ENCODE results near the gene CCNB1.
"Not testable (repeated sequence)": the region's sequence is repeated elsewhere in the genome, so short reads cannot be mapped to it uniquely, and the experiment has no call there.

The CCNB1 gene
- total RNA-seq, result 31.0 to 74.0 (median 50.4) reads per million in 18 experiments

- DNase-seq, result peak; percentile 99
These were observed at the start of gene CCNB1 for GRCh38 chr5:69166686-69167492. TSS of gene CCNB1 (plus strand) at chr5:69167150. CDS start at chr5:69167263, 113 bp downstream.

- no peak for DNase-seq
These were observed 37.5 kb upstream of the CCNB1 start for GRCh38 chr5:69129413-69129812.

- no peak for DNase-seq
These were observed 36.7 kb upstream of the CCNB1 start for GRCh38 chr5:69130241-69130640.

GRCh38 chr5:69131304-69131703, 35.6 kb upstream of the CCNB1 start:
- DNase-seq, result no peak

- no peak for DNase-seq
These were observed 32.8 kb upstream of the CCNB1 start for GRCh38 chr5:69134126-69134525.

GRCh38 chr5:69136293-69136692, 30.7 kb upstream of the CCNB1 start:
- no peak for DNase-seq

GRCh38 chr5:69137208-69137607, 29.7 kb upstream of the CCNB1 start:
- DNase-seq, result not testable (repeated sequence)

- no peak for DNase-seq
These were observed 29.1 kb upstream of the CCNB1 start for GRCh38 chr5:69137807-69138206.

GRCh38 chr5:69138766-69139165, 28.2 kb upstream of the CCNB1 start:
- DNase-seq, result no peak

- DNase-seq, result not testable (repeated sequence)
These were observed 26.7 kb upstream of the CCNB1 start for GRCh38 chr5:69140239-69140638.

- no peak for DNase-seq
These were observed 26.1 kb upstream of the CCNB1 start for GRCh38 chr5:69140827-69141226.

GRCh38 chr5:69148576-69148975, 18.4 kb upstream of the CCNB1 start:
- DNase-seq, result not testable (repeated sequence)

GRCh38 chr5:69148981-69149675, 17.8 kb upstream of the CCNB1 start:
- DNase-seq, result no peak

- DNase-seq, result no peak
These were observed 17.3 kb upstream of the CCNB1 start for GRCh38 chr5:69149676-69150010.

GRCh38 chr5:69152731-69153130, 14.2 kb upstream of the CCNB1 start:
- peak; percentile 54 to 71 for DNase-seq

- DNase-seq, result no peak
These were observed 10.5 kb upstream of the CCNB1 start for GRCh38 chr5:69156456-69156855.

GRCh38 chr5:69158039-69158438, 8.9 kb upstream of the CCNB1 start:
- DNase-seq, result no peak

GRCh38 chr5:69160651-69161050, 6.3 kb upstream of the CCNB1 start:
- DNase-seq, result no peak

- DNase-seq, result peak in 1 of 2 donors; percentile 2
These were observed 524 bp downstream of the CCNB1 start for GRCh38 chr5:69167493-69167855.

GRCh38 chr5:69167929-69168328, 979 bp downstream of the CCNB1 start:
- DNase-seq, result no peak

- DNase-seq, result no peak
These were observed 3.5 kb downstream of the CCNB1 start for GRCh38 chr5:69170495-69170894.

GRCh38 chr5:69170969-69171368, 4.0 kb downstream of the CCNB1 start:
- no peak for DNase-seq

- DNase-seq, result not testable (repeated sequence)
These were observed 14.8 kb downstream of the CCNB1 start for GRCh38 chr5:69181659-69182293.

GRCh38 chr5:69184621-69185020, 17.7 kb downstream of the CCNB1 start:
- DNase-seq, result no peak
